Neural cell (in vitro differentiated cells): ENCODE measurements around the gene LAMB4. TPM values are rescaled to one million over a fixed set of nuclear protein-coding genes. Genes with fewer than 3 reads are reported as not detected.
A peak's percentile ranks its signal among the peaks of the same experiment; 100 is the strongest.

Source experiments
- H2AFZ ChIP-seq: fragments of 200-600, 300-800 bp; sonication (generic), shearing (Covaris generic); 2 replicates; pipeline ENCODE4 v1.6.0; 2014; ENCODE audit warnings: low read depth, mild to moderate bottlenecking, antibody characterized with exemption, low read length, moderate library complexity
- H3F3A ChIP-seq: fragments of 200-600 bp; shearing (Covaris generic); 2 replicates; pipeline ENCODE4 v1.6.1; 2016; ENCODE audit warnings: mild to moderate bottlenecking, moderate library complexity, mixed read lengths, antibody characterized with exemption, low read length; ENCODE audit not compliant: insufficient read depth, poor library complexity, severe bottlenecking
- H3K27ac ChIP-seq: fragments of 200-600, 300-800 bp; sonication (generic), shearing (Covaris generic); 2 replicates; pipeline ENCODE4 v1.5.1; 2014; ENCODE audit warnings: mild to moderate bottlenecking, low read length, moderate library complexity
- H3K27me3 ChIP-seq: fragments of 300-800, 200-600 bp; sonication (generic), shearing (Covaris generic); 2 replicates; pipeline ENCODE4 v1.6.0; 2014; ENCODE audit warnings: mild to moderate bottlenecking, low read depth, low read length, moderate library complexity; ENCODE audit not compliant: insufficient read depth
- H3K36me3 ChIP-seq: fragments of 300-800, 200-600 bp; sonication (generic), shearing (Covaris generic); 2 replicates; pipeline ENCODE4 v1.5.1; 2014; ENCODE audit warnings: mild to moderate bottlenecking, antibody characterized with exemption, low read length, moderate library complexity; ENCODE audit not compliant: insufficient read depth
- H3K4me2 ChIP-seq: fragments of 300-800, 200-600 bp; sonication (generic), shearing (Covaris generic); 2 replicates; pipeline ENCODE4 v1.6.0; 2014; ENCODE audit warnings: mild to moderate bottlenecking, low read length
- H3K4me3 ChIP-seq: fragments of 300-800, 200-600 bp; sonication (generic), shearing (Covaris generic); 2 replicates; pipeline ENCODE4 v1.5.1; 2014; ENCODE audit warnings: mild to moderate bottlenecking, low read length, moderate library complexity
- H3K79me2 ChIP-seq: fragments of 200-600 bp; shearing (Covaris generic); replicated peaks from 2 replicates; pipeline ENCODE4 v1.6.0; 2014; ENCODE audit warnings: mild to moderate bottlenecking, low read length, moderate library complexity; ENCODE audit not compliant: insufficient read depth
- H3K9ac ChIP-seq: fragments of 300-800, 200-600 bp; sonication (generic), shearing (Covaris generic); 2 replicates; pipeline ENCODE4 v1.6.1; 2016; ENCODE audit warnings: mild to moderate bottlenecking, low read length, mixed read lengths
- H3K9me2 ChIP-seq: fragments of 200-600 bp; shearing (Covaris generic); 2 replicates; pipeline ENCODE4 v1.6.1; 2016; ENCODE audit warnings: mild to moderate bottlenecking, low read length, mixed read lengths; ENCODE audit not compliant: insufficient read depth
- H3K9me3 ChIP-seq: fragments of 200-600, 300-800 bp; sonication (generic), shearing (Covaris generic); 2 replicates; pipeline ENCODE4 v1.6.1; 2016; ENCODE audit warnings: mild to moderate bottlenecking, mixed run types, low read length, moderate library complexity, mixed read lengths
- H4K20me1 ChIP-seq: fragments of 200-600 bp; shearing (Covaris generic); 2 replicates; pipeline ENCODE4 v1.6.1; 2016; ENCODE audit warnings: mild to moderate bottlenecking, mixed run types; ENCODE audit not compliant: insufficient read depth
- CTCF ChIP-seq: fragments of 450-650 bp; IDR thresholded peaks from 2 replicates; pipeline ENCODE4 v1.5.1; 2014; ENCODE audit warnings: antibody characterized with exemption, mild to moderate bottlenecking, moderate library complexity; ENCODE audit not compliant: poor library complexity, severe bottlenecking
- EP300 ChIP-seq: fragments of 450-650 bp; conservative IDR thresholded peaks from 2 replicates; pipeline ENCODE4 v1.6.1; 2014; ENCODE audit warnings: antibody characterized with exemption, mild to moderate bottlenecking, moderate library complexity; ENCODE audit not compliant: poor library complexity, severe bottlenecking
- EZH2 ChIP-seq: fragments of 200-600, 300-800 bp; shearing (Covaris generic), sonication (generic); IDR thresholded peaks from 2 replicates; pipeline ENCODE4 v1.6.1; 2014; ENCODE audit warnings: antibody characterized with exemption, low read length, borderline replicate concordance, mild to moderate bottlenecking; ENCODE audit not compliant: insufficient read depth, poor library complexity, severe bottlenecking
- MXI1 ChIP-seq: fragments of 450-650 bp; conservative IDR thresholded peaks from 2 replicates; pipeline ENCODE4 v1.6.1; 2014; ENCODE audit warnings: antibody characterized with exemption, mild to moderate bottlenecking; ENCODE audit not compliant: poor library complexity, severe bottlenecking
- POLR2AphosphoS5 ChIP-seq: IDR thresholded peaks from 2 replicates; pipeline ENCODE4 v1.6.1; 2012
- RAD21 ChIP-seq: fragments of 450-650 bp; conservative IDR thresholded peaks from 2 replicates; pipeline ENCODE4 v1.6.1; 2014; ENCODE audit warnings: antibody characterized with exemption, mild to moderate bottlenecking, moderate library complexity
- REST ChIP-seq: IDR thresholded peaks from 2 replicates; pipeline ENCODE4 v1.6.1; 2012; ENCODE audit warnings: borderline replicate concordance
- SMC3 ChIP-seq: fragments of 450-650 bp; conservative IDR thresholded peaks from 2 replicates; pipeline ENCODE4 v1.6.1; 2014; ENCODE audit warnings: antibody characterized with exemption, mild to moderate bottlenecking, moderate library complexity; ENCODE audit not compliant: poor library complexity
- TAF1 ChIP-seq: IDR thresholded peaks from 2 replicates; pipeline ENCODE4 v1.6.1; 2012; ENCODE audit warnings: low read depth
- polyA plus RNA-seq: library from polyadenylated mRNA; depleted of rRNA; stranded (reverse); fragments of >200 nt; gene quantifications from 2 replicates; pipeline ENCODE4 v1.2.3, GENCODE V29; 2014

Gene LAMB4
- polyA plus RNA-seq, 1 donor from 2014 or later: 0.16 TPM

GRCh38 chr7:108096996-108097395 lies 33.2 kb downstream of the LAMB4 start:
- H3K9me3 ChIP-seq: no peaks in the 10 kb centered on the region
- no peak overlapping the region for H2AFZ ChIP-seq
- TF ChIP-seq EZH2: no peak
- TF ChIP-seq SMC3: no peak
- TF ChIP-seq TAF1: no peak
- TF ChIP-seq MXI1: no peak
- TF ChIP-seq REST: no peak
- TF ChIP-seq POLR2AphosphoS5: no peak
- TF ChIP-seq CTCF: no peak
- no peak for TF ChIP-seq EP300
- no peak for TF ChIP-seq RAD21

GRCh38 chr7:108094933-108095710 lies 35.0 kb downstream of the LAMB4 start:
- Histone ChIP-seq H3K27ac (peak overlapping the region; percentile 73), H3K4me2 (peak overlapping the region; percentile 27), H3K9me3 (no peaks in the 10 kb centered on the region), H3K4me3 (peak overlapping the region; percentile 52), H3K36me3 (no peaks in the 10 kb centered on the region), H3K79me2 (no peaks in the 10 kb centered on the region), H3K9ac (peak overlapping the region; percentile 53), H3K9me2 (no peaks in the 10 kb centered on the region), H3F3A (peaks cover 4% of the 10 kb centered on the region), H4K20me1 (no peaks in the 10 kb centered on the region), H2AFZ (peak overlapping the region; percentile 53), H3K27me3 (no peaks in the 10 kb centered on the region)
- TF ChIP-seq RAD21: no peak
- TF ChIP-seq TAF1: no peak
- TF ChIP-seq EP300: peak; percentile 56
- peak; percentile 56 for TF ChIP-seq POLR2AphosphoS5
- no peak for TF ChIP-seq MXI1
- no peak for TF ChIP-seq EZH2
- no peak for TF ChIP-seq CTCF
- TF ChIP-seq SMC3: no peak
- TF ChIP-seq REST: peak; percentile 57

More at GRCh38 chr7:108096996-108097395, 33.2 kb downstream of the LAMB4 start:
- H3K9ac ChIP-seq: no peak overlapping the region
- no peak overlapping the region for H3K4me2 ChIP-seq
- no peak overlapping the region for H3K4me3 ChIP-seq
- peaks cover 4% of the 10 kb centered on the region for H3F3A ChIP-seq
- H3K79me2 ChIP-seq: no peaks in the 10 kb centered on the region
- no peaks in the 10 kb centered on the region for H4K20me1 ChIP-seq
- H3K36me3 ChIP-seq: no peaks in the 10 kb centered on the region
- H3K27ac ChIP-seq: no peak overlapping the region
- H3K9me2 ChIP-seq: no peaks in the 10 kb centered on the region
- H3K27me3 ChIP-seq: no peaks in the 10 kb centered on the region
